Sigmoid colon (tissue), 7 donors: ENCODE results near the gene ANKRD6. TPM values are rescaled to one million over a fixed set of nuclear protein-coding genes. Genes with fewer than 3 reads are reported as not detected.

Experiments
- DNase-seq: peaks from one replicate; pipeline ENCODE4 v3.0.0-alpha.2; 2019
- H3K27ac ChIP-seq, 4 donors: fragments of 200-600 bp; sonication (generic); one replicate each; pipeline ENCODE4 v1.5.1; 2016 to 2019; ENCODE audit warnings: mild to moderate bottlenecking in 1 of 4
- H3K27me3 ChIP-seq, 3 donors: fragments of 200-600 bp; sonication (generic); one replicate each; pipeline ENCODE4 v1.5.1; 2019; ENCODE audit warnings: mild to moderate bottlenecking in 1 of 3
- H3K36me3 ChIP-seq, 4 donors: fragments of 200-600 bp; sonication (generic); one replicate each; pipeline ENCODE4 v1.5.1; 2016 to 2019
- H3K4me1 ChIP-seq, 4 donors: fragments of 200-600 bp; sonication (generic); one replicate each; pipeline ENCODE4 v1.5.1; 2017 to 2019
- H3K4me3 ChIP-seq, 4 donors: fragments of 200-600 bp; sonication (generic); one replicate each; pipeline ENCODE4 v1.5.1; 2017 to 2019; ENCODE audit warnings: mild to moderate bottlenecking in 2 of 4, moderate library complexity in 1 of 4
- H3K9me3 ChIP-seq, 4 donors: fragments of 200-600 bp in 3 of 4; sonication (generic) in 3 of 4; one replicate each; pipeline versions ENCODE4 v1.5.1 to v1.6.1; 2013 to 2019
- EP300 ChIP-seq, 4 donors: sonication (generic); formaldehyde crosslinking; IDR thresholded peaks; one replicate each; pipeline ENCODE4 v1.6.1; 2017; ENCODE audit warnings: antibody characterized with exemption in 4 of 4
- POLR2A ChIP-seq, 2 donors: fragments of 450-650 bp; IDR thresholded peaks; one replicate each; pipeline ENCODE4 v1.6.1; 2016; ENCODE audit warnings: antibody characterized with exemption in 2 of 2, mild to moderate bottlenecking in 2 of 2, moderate library complexity in 2 of 2
- POLR2AphosphoS5 ChIP-seq, 4 donors: sonication (generic); formaldehyde crosslinking; IDR thresholded peaks; one replicate each; pipeline ENCODE4 v1.6.1; 2017; ENCODE audit warnings: antibody characterized with exemption in 4 of 4
- WGBS, 2 donors: extraction: QIAGEN DNeasy Blood & Tissue Kit; methylation state at CpG; one replicate each; pipeline ENCODE4 v1.1.7; 2013; 5-methylcytosine and 5-hydroxymethylcytosine counted together
- intact Hi-C: fragments of 100-400 bp; cut with DNase I; formaldehyde crosslinking; loops from one replicate; pipeline ENCODE4 v1.15.1; 2023
- polyA plus RNA-seq, 3 donors: library from polyadenylated mRNA; stranded (reverse); fragments of 200-250 nt; gene quantifications; one replicate each; pipeline ENCODE4 v1.2.3, GENCODE V29; 2013
- total RNA-seq, 4 donors: library from RNA; depleted of rRNA; stranded (reverse); fragments of >200 nt; gene quantifications; one replicate each; pipeline ENCODE4 v1.1.0, GENCODE V29; 2016
- TF ChIP-seq, protein P1 (sequence below), 4 experiments: fragments of 450-650 bp in 3 of 4; fragments of 200-600 bp in 1 of 4; IDR thresholded peaks; one replicate each; pipeline ENCODE4 v1.5.1; 2016 to 2019; ENCODE audit warnings: antibody characterized with exemption in 4 of 4, mild to moderate bottlenecking in 3 of 4, moderate library complexity in 2 of 4
- donor health status: healthy with polysubstance abuse.
- donor health status: Bipolar disorder and iron deficiency.
- donor health status: healthy.

The ANKRD6 gene
- total and polyA plus RNA-seq, 7 donors, result 1.7 to 21.6 (median 8.0) TPM

DNA sequence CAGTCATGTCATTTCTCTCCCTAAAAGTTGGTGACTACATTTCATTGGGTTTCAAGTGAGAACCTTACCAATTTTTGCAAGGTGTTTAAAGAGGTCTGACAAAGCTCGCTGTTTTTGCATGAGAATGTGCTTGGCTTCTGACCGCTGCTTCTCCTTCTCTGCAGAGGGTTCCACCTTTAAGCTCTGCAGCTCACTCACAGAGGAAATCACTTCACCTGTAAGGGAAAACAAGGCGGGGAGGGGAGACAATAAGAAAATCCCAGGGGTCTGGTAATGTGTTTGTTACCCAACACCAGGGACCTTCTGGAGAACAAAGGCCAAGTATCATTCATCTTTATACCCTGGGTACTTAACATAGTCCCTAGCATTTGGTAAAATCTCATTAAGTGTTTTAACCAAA lies 245.6 kb downstream of the ANKRD6 start:
- Histone ChIP-seq H3K4me3 (no peak overlapping the region), H3K9me3 (no peaks in the 10 kb centered on the region), H3K27me3 (no peaks in the 10 kb centered on the region), H3K36me3 (peaks cover 22 to 96% (median 52%) of the 10 kb centered on the region in 4 donors), H3K4me1 (peaks cover 0 to 5% (median 0%) of the 10 kb centered on the region in 4 donors), H3K27ac (no peak overlapping the region)
- DNase-seq, result no peak
- no peak for TF ChIP-seq POLR2A (IDR thresholded peaks at IDR 0.05)
- TF ChIP-seq POLR2AphosphoS5 (IDR thresholded peaks at IDR 0.05), result no peak
- TF ChIP-seq, protein P1, sequence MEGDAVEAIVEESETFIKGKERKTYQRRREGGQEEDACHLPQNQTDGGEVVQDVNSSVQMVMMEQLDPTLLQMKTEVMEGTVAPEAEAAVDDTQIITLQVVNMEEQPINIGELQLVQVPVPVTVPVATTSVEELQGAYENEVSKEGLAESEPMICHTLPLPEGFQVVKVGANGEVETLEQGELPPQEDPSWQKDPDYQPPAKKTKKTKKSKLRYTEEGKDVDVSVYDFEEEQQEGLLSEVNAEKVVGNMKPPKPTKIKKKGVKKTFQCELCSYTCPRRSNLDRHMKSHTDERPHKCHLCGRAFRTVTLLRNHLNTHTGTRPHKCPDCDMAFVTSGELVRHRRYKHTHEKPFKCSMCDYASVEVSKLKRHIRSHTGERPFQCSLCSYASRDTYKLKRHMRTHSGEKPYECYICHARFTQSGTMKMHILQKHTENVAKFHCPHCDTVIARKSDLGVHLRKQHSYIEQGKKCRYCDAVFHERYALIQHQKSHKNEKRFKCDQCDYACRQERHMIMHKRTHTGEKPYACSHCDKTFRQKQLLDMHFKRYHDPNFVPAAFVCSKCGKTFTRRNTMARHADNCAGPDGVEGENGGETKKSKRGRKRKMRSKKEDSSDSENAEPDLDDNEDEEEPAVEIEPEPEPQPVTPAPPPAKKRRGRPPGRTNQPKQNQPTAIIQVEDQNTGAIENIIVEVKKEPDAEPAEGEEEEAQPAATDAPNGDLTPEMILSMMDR (IDR thresholded peaks at IDR 0.05), result no peak
- TF ChIP-seq EP300 (IDR thresholded peaks at IDR 0.05), result no peak
- WGBS, 2 donors, result 95 to 98% methylated on average over 3 of the region's 3 CpGs
- intact Hi-C loops, result no loop called here

DNA sequence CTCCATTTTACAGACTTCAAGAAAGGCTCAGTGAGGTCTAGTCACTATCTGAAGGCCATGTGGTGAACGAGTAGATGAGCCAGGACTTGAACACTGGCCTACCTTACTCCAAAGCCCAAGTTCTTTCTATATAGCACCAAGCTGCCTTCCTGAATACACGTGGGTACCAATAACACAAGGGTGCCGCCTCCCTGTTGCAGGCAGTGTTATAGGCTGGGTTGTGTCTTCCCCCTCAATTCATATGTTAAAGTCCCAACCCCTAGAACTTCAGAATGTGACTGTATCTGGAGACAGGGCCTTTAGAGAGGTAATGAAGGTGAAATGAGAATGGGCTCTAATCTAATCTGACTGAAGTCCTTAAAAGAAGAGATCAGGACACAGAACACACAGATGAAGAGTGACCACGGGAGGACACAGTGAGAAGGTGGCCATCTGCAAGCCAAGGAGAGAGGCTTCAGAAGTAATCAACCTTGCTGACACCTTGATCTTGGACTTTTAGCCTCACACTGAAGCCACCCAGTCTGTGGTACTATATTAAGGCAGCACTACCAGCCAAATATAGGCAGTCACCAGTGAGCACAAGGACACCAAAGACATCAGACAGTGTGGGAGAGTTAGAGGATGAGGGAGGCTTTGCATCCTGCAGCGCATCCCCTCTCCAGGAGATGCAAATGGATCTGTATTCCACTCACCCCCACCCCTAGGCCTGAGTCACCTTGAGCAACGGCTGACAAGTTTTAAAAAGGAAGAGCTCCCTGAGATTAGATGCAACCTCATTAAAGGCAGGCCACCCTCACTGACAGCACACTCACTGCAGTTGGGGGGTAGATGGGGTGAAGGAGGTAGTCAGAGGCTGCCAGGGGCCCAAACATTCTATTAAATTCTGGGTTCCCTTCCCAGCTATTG lies 246.5 kb downstream of the ANKRD6 start:
- no peaks in the 10 kb centered on the region for H3K9me3 ChIP-seq
- intact Hi-C loops, result no loop called here
- no peaks in the 10 kb centered on the region for H3K27me3 ChIP-seq
- TF ChIP-seq POLR2A (IDR thresholded peaks at IDR 0.05), result no peak
- no peak for TF ChIP-seq POLR2AphosphoS5 (IDR thresholded peaks at IDR 0.05)
- H3K36me3 ChIP-seq, result peaks cover 13 to 96% (median 47%) of the 10 kb centered on the region in 4 donors
- peaks cover 0 to 5% (median 0%) of the 10 kb centered on the region in 4 donors for H3K4me1 ChIP-seq
- H3K4me3 ChIP-seq, result no peak overlapping the region
- WGBS, 2 donors, result 86 to 89% methylated on average over 6 of the region's 6 CpGs
- DNase-seq, result no peak
- H3K27ac ChIP-seq, result no peak overlapping the region

DNA sequence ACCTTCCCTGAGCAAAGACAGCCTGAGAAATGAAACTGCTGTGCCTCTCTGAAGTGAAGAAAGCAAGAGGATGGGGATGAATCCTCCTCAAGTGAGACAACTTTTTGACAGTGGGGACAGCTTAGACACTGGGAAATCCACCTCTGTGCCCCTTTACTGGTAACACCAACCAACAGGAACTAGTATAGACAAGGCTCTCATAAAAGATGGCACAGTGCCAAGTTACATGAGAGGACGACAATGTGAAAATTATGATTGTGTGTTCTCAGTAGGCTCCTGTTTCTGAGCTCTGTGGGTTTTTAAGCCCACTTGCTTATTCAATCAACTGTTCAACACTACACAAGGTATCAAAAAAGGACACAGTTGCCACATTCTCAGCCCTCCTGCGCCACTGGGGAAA lies 247.2 kb downstream of the ANKRD6 start:
- H3K9me3 ChIP-seq, result no peaks in the 10 kb centered on the region
- peaks cover 8 to 96% (median 44%) of the 10 kb centered on the region in 4 donors for H3K36me3 ChIP-seq
- H3K27me3 ChIP-seq, result no peaks in the 10 kb centered on the region
- TF ChIP-seq EP300 (IDR thresholded peaks at IDR 0.05) (no peak), POLR2AphosphoS5 (IDR thresholded peaks at IDR 0.05) (no peak), POLR2A (IDR thresholded peaks at IDR 0.05) (no peak)
- TF ChIP-seq, protein P1 (IDR thresholded peaks at IDR 0.05), result no peak
- no peak overlapping the region for H3K27ac ChIP-seq
- H3K4me3 ChIP-seq, result no peak overlapping the region
- 60 to 85% methylated on average over 2 of the region's 2 CpGs for WGBS, 2 donors
- intact Hi-C loops, result no loop called here
- H3K4me1 ChIP-seq, result peaks cover 0 to 5% (median 0%) of the 10 kb centered on the region in 4 donors
- DNase-seq, result no peak

DNA sequence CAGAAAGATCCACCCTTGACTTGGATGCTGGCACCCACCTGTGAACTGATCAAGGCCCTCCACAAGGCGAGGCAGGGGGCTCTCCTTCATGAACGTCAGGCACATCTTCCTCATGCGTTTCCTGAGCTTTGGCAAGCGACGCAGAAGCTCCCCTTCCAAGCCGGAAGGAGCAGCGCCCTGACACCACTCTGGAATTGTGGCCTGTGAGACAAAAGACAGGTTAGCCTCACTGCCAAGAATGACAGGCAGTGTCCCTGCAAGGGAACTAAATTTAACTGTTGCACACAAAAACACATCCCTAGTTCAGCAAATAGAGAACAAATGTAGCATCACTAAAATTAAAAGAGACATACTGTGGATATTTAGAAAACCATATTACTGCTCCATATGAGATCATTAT lies 247.6 kb downstream of the ANKRD6 start:
- H3K27ac ChIP-seq, result no peak overlapping the region
- H3K4me1 ChIP-seq, result peaks cover 0 to 5% (median 0%) of the 10 kb centered on the region in 4 donors
- H3K4me3 ChIP-seq, result no peak overlapping the region
- no peak for DNase-seq
- no peaks in the 10 kb centered on the region for H3K27me3 ChIP-seq
- TF ChIP-seq POLR2A (IDR thresholded peaks at IDR 0.05), result no peak
- TF ChIP-seq, protein P1 (IDR thresholded peaks at IDR 0.05), result no peak
- TF ChIP-seq EP300 (IDR thresholded peaks at IDR 0.05), result no peak
- no peak for TF ChIP-seq POLR2AphosphoS5 (IDR thresholded peaks at IDR 0.05)
- WGBS, 2 donors, result 89 to 91% methylated on average over 7 of the region's 7 CpGs
- intact Hi-C loops, result no loop called here
- H3K36me3 ChIP-seq, result peaks cover 4 to 96% (median 42%) of the 10 kb centered on the region in 4 donors
- no peaks in the 10 kb centered on the region for H3K9me3 ChIP-seq

GRCh38 chr6:89681983-89682564 lies 249.1 kb downstream of the ANKRD6 start:
- Histone ChIP-seq H3K4me1 (no peaks in the 10 kb centered on the region), H3K4me3 (no peak overlapping the region), H3K27me3 (no peaks in the 10 kb centered on the region), H3K27ac (no peak overlapping the region), H3K36me3 (peaks cover 3 to 99% (median 50%) of the 10 kb centered on the region in 4 donors), H3K9me3 (no peaks in the 10 kb centered on the region)
- 95% methylated on average over 10 of the region's 10 CpGs for WGBS, 2 donors
- TF ChIP-seq EP300 (IDR thresholded peaks at IDR 0.05) (no peak), POLR2AphosphoS5 (IDR thresholded peaks at IDR 0.05) (no peak), POLR2A (IDR thresholded peaks at IDR 0.05) (no peak)
- TF ChIP-seq, protein P1 (IDR thresholded peaks at IDR 0.05), result no peak
- intact Hi-C loops, result no loop called here
- DNase-seq, result no peak
